ACC112 (cell line): ENCODE results near the gene MAPK8IP3.

ENCODE experiments used
- H2AFZ ChIP-seq: fragments of 200-600 bp; sonication (generic); one replicate; pipeline ENCODE4 v1.6.0; 2017; ENCODE audit warnings: antibody characterized with exemption, low read length; ENCODE audit not compliant: unreplicated experiment
- H3K27ac ChIP-seq: fragments of 200-600 bp; sonication (generic); 2 replicates; pipeline ENCODE4 v1.5.1; 2014; ENCODE audit warnings: low read depth, mild to moderate bottlenecking, antibody characterized with exemption, low read length, moderate library complexity
- H3K27me3 ChIP-seq: fragments of 200-600 bp; sonication (generic); 2 replicates; pipeline ENCODE4 v1.6.1; 2014; ENCODE audit warnings: mild to moderate bottlenecking, antibody characterized with exemption, low read length, moderate library complexity, mixed read lengths; ENCODE audit not compliant: insufficient read depth
- H3K36me3 ChIP-seq: fragments of 200-600 bp; sonication (generic); 2 replicates; pipeline ENCODE4 v1.6.1; 2016; ENCODE audit warnings: mild to moderate bottlenecking, antibody characterized with exemption, low read length, moderate library complexity, mixed read lengths; ENCODE audit not compliant: insufficient read depth
- H3K4me1 ChIP-seq: fragments of 200-600 bp; sonication (generic); one replicate; pipeline ENCODE4 v1.6.1; 2016; ENCODE audit warnings: low read length, mixed read lengths; ENCODE audit not compliant: insufficient read depth, unreplicated experiment, control insufficient read depth
- H3K4me3 ChIP-seq: fragments of 200-600 bp; sonication (generic); 2 replicates; pipeline ENCODE4 v1.5.1; 2014; ENCODE audit warnings: mild to moderate bottlenecking, low read depth, low read length
- H3K79me2 ChIP-seq: fragments of 200-600 bp; sonication (generic); one replicate; pipeline ENCODE4 v1.6.0; 2016; ENCODE audit warnings: low read length; ENCODE audit not compliant: control insufficient read depth, unreplicated experiment, insufficient read depth

MAPK8IP3 gene

DNA sequence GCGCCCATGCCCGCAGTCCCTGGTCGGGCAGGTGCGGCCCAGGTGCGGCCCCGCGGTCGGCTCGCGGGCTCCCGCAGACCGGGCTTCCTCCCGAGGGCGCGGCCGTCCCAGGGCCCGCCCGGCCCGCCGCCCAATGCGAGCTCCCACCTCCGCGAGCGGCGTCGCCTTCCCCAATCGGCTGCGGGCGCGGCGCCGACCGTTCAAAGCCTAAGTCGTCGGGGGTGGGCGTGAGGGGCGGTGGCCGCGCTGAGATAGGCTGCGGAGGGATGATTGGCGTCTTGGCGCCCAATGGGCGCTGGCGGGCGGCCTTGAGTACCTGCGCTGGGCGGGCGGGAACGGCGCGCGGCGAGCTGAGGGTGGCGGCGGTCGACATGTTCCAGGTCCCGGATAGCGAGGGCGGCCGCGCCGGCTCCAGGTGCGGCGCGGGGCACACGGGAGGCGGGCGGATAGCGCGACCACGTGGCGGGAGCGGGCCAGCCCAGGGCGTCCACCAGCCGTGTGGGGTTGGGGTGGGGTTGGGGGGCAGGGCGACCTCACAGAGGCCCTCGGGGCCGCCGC is 28.0 kb upstream of the MAPK8IP3 start, which contains the start of gene JPT2:
Gene JPT2, plus strand, starts transcription at position 338 of the 558 bp plus-strand sequence. Its CDS starts 34 bp downstream, at position 372.
- Histone ChIP-seq H3K36me3 (peaks cover 8% of the 10 kb centered on the region; the same call in 1 of the 2 replicates), H3K27me3 (no peaks in the 10 kb centered on the region), H3K79me2 (peaks cover 45% of the 10 kb centered on the region)

DNA sequence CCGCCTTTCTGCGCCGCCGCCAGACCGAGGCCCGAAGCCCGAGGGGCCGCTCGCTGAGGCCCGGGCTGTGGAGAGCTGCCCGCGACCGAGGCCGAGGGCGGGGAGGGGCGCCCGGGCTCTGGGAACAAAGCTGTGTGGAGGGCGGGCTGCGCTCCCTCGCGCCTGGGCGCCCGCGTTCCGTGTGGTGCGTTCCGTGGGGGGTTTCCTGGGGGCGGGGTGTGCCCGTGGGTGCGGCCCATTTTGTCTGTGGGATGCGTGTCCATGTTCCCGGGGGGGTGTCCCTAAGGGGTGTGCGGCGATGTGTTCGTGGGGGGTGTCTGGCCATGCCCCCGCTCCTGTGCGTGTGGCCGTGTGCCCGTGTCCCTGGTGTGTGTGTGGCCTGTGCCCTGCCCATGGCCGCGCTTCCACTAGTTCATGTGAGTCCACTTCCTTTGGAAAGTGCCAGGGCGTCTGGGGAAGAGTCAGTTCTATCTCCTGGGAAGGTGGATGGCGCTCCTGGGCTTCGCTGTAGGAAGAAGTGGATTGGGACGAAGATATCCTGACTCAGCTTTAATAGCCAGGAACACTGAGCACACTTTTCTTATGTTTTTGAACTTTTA is 27.4 kb upstream of the MAPK8IP3 start:
- peaks cover 9% of the 10 kb centered on the region; the same call in 1 of the 2 replicates for H3K36me3 ChIP-seq
- H3K4me1 ChIP-seq, result peaks cover 12% of the 10 kb centered on the region

More for the DNA sequence above, 28.0 kb upstream of the MAPK8IP3 start, which contains the start of gene JPT2:
- Histone ChIP-seq H3K27ac (peak within 1 kb of the TSS; percentile 28; the same call in 1 of the 2 replicates), H2AFZ (no peak within 1 kb of the TSS), H3K4me3 (peak within 1 kb of the TSS; percentile 93), H3K4me1 (peaks cover 12% of the 10 kb centered on the region)

DNA sequence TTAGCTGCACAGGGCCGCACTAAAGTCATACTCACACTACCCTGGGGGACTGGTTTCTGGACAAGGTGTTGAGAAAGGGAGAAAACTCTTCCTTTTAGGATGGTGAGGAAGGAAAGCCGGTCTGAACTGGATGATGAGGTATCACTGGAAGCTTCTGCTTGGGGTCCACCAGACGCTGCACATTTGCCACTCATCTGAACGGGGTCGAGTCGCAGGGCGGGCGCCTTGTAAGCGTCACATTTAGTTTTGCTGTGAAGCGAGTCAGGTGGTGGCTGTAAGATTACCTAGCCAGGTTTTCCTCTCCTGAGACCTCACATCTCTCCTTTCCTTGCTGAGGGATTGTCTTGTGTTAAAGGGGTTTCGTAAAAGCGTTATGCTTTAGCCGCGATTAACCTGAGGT is 25.6 kb upstream of the MAPK8IP3 start:
- no peak overlapping the region for H3K4me3 ChIP-seq
- no peak overlapping the region for H3K27ac ChIP-seq
- H3K27me3 ChIP-seq, result no peaks in the 10 kb centered on the region
- H3K79me2 ChIP-seq, result peaks cover 66% of the 10 kb centered on the region
- H2AFZ ChIP-seq, result no peak overlapping the region
- H3K36me3 ChIP-seq, result peaks cover 13% of the 10 kb centered on the region; the same call in 1 of the 2 replicates
- H3K4me1 ChIP-seq, result peaks cover 1% of the 10 kb centered on the region

More for the DNA sequence above, 27.4 kb upstream of the MAPK8IP3 start:
- H3K27me3 ChIP-seq, result no peaks in the 10 kb centered on the region
- H3K4me3 ChIP-seq, result peak overlapping the region; percentile 93
- H3K27ac ChIP-seq, result peak overlapping the region; percentile 28; the same call in 1 of the 2 replicates
- H2AFZ ChIP-seq, result no peak overlapping the region
- H3K79me2 ChIP-seq, result peaks cover 51% of the 10 kb centered on the region

DNA sequence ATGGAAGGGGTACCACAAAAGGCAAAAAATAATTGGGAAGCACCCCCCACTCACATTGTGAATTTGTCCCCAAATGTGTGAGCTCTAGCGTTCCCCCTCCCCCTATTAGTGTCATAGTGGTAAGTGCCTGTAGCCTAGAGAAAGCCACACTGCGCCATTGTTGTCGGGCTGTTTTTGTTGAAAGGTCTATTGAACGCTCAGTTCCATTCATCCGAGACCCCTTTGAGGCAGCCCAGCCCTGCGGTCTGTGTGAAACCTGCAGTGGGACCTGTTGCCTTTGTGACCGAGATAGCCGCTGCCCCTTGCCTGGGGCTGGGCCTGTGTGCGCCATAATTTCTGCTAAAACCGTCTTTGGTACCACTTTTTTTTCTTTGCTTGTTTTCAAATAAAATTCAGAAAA is 25.0 kb upstream of the MAPK8IP3 start:
- H3K4me3 ChIP-seq, result no peak overlapping the region
- peaks cover 9% of the 10 kb centered on the region; the same call in 1 of the 2 replicates for H3K36me3 ChIP-seq
- no peaks in the 10 kb centered on the region for H3K27me3 ChIP-seq
- no peak overlapping the region for H3K27ac ChIP-seq
- H2AFZ ChIP-seq, result no peak overlapping the region
- no peaks in the 10 kb centered on the region for H3K4me1 ChIP-seq
- H3K79me2 ChIP-seq, result peaks cover 73% of the 10 kb centered on the region

DNA sequence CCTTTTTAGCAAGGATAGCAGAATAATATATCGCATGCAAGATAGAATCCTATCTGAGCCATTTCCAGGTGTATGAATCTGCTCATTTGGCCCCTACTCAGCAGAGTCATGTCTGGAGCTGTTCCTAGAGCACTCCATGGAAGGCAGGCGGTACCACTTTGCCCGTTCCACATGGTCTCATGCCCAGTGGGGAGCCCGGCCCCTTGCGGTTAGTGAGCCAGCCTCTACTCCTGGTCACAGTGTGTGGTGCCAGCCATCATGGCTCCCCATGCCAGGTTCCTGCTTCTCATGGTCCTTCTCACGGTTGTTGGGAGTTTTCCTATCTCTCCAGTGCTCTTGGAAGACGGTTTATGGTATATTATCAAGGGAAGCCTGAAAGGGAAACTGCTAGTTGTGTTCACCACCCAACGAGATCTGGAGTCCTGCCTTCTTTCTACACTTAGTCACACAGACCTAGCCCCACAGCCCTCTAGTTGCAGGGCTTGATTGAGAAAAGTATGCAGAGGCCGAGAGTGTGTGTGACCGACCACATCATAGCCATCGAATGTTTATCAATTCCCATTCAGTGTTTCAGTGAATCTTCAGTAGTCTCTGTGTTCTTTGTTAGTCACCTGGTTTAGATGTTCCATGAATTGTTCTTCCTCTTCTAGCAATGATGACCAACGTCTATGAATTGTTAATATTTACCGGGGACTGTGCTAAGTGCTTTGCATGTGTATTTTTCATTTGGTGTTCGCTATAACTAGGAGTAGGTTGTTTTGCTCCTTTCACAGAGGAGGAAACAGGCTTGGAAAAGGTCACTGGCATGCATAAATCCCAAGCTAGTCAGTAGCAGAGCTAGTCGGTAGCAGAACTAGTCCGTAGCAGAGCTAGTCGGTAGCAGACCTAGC is 18.3 kb upstream of the MAPK8IP3 start:
- peaks cover 25% of the 10 kb centered on the region for H3K4me1 ChIP-seq

DNA sequence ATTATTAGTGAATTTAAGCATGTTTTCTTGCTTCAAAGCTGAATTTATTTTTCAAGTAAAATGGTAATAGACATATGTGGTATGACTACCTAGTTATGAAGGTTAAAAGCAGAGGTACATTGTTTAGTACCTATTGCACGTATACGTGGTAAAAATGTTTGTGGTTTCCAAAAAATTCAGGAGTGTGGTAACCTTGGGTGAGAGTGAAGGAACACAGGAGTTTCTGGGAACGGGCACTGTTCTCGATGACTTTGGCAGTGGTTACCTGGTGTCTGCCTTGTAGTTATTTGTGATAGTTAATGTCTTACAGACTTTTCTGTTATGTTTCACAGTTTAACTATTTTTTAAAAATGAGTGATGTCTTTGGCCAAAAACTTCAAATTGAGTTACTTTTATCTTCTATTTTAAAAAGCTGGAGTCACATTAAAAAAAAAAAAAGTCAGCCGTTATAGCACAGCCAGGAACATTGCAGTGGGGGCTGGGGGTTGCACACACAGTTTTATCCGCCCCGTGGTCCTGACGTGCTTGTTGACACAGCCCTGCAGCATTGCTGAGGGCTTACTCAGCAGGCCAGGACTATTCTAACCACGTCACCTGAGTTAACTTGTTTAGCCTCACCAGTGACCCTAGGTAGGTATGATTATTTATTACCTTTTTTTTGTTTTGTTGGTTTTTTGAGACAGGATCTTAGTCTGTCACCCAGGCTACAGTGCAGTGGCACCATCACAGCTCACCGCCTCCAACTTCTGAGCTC is 17.0 kb upstream of the MAPK8IP3 start:
- Histone ChIP-seq H3K79me2 (peaks cover 66% of the 10 kb centered on the region), H3K4me1 (peaks cover 25% of the 10 kb centered on the region), H3K4me3 (no peak overlapping the region), H3K27me3 (no peaks in the 10 kb centered on the region), H3K27ac (peak overlapping the region; percentile 22; the same call in 1 of the 2 replicates), H2AFZ (no peak overlapping the region), H3K36me3 (peaks cover 26% of the 10 kb centered on the region)

More for the DNA sequence above, 18.3 kb upstream of the MAPK8IP3 start:
- Histone ChIP-seq H3K27ac (no peak overlapping the region), H3K79me2 (peaks cover 65% of the 10 kb centered on the region), H3K4me3 (no peak overlapping the region), H2AFZ (no peak overlapping the region), H3K27me3 (no peaks in the 10 kb centered on the region), H3K36me3 (peaks cover 20% of the 10 kb centered on the region)

DNA sequence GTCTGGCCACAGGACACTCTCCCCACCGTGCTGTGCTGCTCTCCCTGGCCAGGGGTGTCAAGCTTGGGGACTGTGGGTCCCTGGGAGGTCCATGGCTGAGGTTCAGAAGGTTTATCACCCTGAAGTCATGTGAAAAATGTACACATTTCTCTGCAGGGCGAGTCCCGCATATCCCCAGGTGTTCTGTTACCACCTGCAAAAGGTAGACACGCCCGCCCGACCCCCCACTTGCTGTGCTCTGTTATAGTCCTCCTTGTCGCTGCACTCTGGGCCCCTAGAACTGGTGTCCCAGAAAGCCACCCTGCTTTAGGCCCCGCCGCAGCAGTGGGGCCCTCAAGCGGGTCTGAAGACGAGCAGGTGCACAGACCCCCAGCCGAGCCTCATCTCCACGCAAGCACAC is 16.1 kb upstream of the MAPK8IP3 start:
- Histone ChIP-seq H3K27ac (no peak overlapping the region), H3K4me3 (no peak overlapping the region), H2AFZ (no peak overlapping the region), H3K79me2 (peaks cover 66% of the 10 kb centered on the region), H3K4me1 (peaks cover 25% of the 10 kb centered on the region), H3K27me3 (no peaks in the 10 kb centered on the region), H3K36me3 (peaks cover 33% of the 10 kb centered on the region)

DNA sequence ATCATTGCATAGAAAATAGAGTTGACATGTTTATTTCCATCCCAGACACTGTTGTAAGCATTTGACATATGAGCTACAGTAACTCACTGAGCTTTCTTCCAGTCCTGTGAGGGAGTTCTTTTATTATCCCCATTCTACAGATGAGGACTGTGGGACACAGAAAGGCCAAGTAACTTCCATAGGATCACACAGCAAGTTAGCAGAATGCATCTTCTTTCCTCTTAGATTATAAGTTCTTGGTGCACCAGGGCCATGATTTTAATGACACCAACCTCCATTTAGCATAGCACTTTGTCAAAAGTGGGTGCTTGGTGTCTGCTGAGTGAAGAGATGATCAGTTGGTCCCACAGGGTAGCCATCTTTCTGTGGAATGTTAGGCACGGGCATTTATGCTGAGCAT is 15.2 kb upstream of the MAPK8IP3 start:
- peak overlapping the region; percentile 68 for H3K27ac ChIP-seq
- H3K36me3 ChIP-seq, result peaks cover 30% of the 10 kb centered on the region
- H2AFZ ChIP-seq, result no peak overlapping the region
- no peaks in the 10 kb centered on the region for H3K27me3 ChIP-seq
- H3K4me1 ChIP-seq, result peaks cover 25% of the 10 kb centered on the region
- no peak overlapping the region for H3K4me3 ChIP-seq
- H3K79me2 ChIP-seq, result peaks cover 57% of the 10 kb centered on the region

DNA sequence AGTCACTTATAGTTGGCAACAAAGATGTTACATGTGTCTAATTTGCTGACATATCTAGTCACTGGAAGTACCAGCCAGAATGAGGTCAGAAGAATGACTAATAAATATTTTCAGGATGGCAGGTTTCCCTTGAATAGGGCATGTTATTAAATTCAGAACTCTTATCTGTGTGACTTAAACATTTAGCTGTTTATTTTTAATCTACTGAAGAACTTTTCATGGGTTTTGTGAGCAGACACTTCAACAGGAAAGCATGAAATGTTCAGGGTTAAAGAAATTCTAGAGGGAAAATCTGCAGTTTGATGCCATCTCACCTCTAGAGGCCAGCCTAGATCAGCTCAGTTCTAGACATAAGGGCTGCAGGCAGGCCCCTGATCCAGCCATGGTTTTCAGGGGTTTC is 14.7 kb upstream of the MAPK8IP3 start:
- H3K27ac ChIP-seq, result peak overlapping the region; percentile 68
- no peak overlapping the region for H3K4me3 ChIP-seq
- peaks cover 55% of the 10 kb centered on the region for H3K79me2 ChIP-seq
- H3K4me1 ChIP-seq, result peaks cover 25% of the 10 kb centered on the region
- H3K27me3 ChIP-seq, result no peaks in the 10 kb centered on the region
- H3K36me3 ChIP-seq, result peaks cover 30% of the 10 kb centered on the region
- no peak overlapping the region for H2AFZ ChIP-seq

DNA sequence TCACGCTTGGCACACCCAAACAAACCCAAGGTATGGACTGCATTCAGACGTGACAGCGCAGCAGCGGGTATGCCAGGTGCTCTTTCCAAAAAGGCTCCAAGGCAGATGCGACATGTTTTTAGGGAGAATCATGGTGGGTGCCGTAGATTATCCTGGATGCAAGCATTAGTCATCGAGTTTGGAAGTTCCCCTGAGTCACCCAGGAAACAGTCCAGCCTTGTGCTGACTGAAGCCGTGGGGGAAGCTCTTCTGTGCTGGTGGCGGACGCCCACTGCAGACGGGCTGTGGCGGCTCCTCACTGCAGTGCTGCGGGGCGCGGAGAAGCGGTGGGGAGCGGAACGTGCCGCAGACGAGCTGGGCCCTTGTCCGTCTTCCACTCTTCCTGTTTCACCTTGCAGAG is 14.0 kb upstream of the MAPK8IP3 start:
- Histone ChIP-seq H2AFZ (no peak overlapping the region), H3K79me2 (peaks cover 51% of the 10 kb centered on the region), H3K4me1 (peaks cover 25% of the 10 kb centered on the region), H3K4me3 (no peak overlapping the region), H3K36me3 (peaks cover 37% of the 10 kb centered on the region), H3K27ac (peak overlapping the region; percentile 68), H3K27me3 (no peaks in the 10 kb centered on the region)
